ENCODE results near the gene CCDC136.

GRCh38 chr7:128840326-128841170 is 48.8 kb downstream of the CCDC136 start:
- TF ChIP-seq SUZ12 (IDR thresholded peaks at IDR 0.05; ENCODE audit: extremely low read depth, insufficient read depth, insufficient read length) (no peak), ZNF274 (IDR thresholded peaks at IDR 0.05; ENCODE audit: low read depth, low read length) (no peak)
